PC-9 (cell line): Measurements from ENCODE around the gene ATP6V1A.

Source experiments
- EZH2 ChIP-seq: fragments of 200-600 bp; sonication (generic); IDR thresholded peaks from 2 replicates; pipeline ENCODE4 v1.8.0; 2017; ENCODE audit warnings: antibody characterized with exemption, low read depth
- TF ChIP-seq, protein P1 (sequence below): fragments of 200-600 bp; sonication (generic); conservative IDR thresholded peaks from 2 replicates; pipeline ENCODE4 v1.6.1; 2017; ENCODE audit warnings: mixed run types, antibody characterized with exemption, mild to moderate bottlenecking, moderate library complexity

DNA sequence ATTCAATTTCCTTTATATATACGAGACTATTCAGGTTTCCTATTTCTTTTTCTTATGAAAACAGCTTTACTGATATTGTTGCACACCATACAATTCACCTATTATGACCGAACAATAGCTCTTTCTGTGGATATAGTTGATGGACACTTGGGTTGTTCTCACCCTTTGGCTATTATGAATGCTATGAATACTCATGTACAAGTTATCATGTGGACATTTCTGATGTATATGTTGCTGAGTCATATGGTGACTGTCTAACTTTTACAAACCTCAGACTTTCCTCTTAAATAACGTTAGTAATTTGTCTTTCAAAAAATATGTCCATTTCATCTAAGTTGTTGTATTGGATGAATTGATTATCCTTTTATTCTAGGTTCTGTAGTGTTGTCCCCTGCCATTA is 34.7 kb upstream of the ATP6V1A start:
- TF ChIP-seq, protein P1, sequence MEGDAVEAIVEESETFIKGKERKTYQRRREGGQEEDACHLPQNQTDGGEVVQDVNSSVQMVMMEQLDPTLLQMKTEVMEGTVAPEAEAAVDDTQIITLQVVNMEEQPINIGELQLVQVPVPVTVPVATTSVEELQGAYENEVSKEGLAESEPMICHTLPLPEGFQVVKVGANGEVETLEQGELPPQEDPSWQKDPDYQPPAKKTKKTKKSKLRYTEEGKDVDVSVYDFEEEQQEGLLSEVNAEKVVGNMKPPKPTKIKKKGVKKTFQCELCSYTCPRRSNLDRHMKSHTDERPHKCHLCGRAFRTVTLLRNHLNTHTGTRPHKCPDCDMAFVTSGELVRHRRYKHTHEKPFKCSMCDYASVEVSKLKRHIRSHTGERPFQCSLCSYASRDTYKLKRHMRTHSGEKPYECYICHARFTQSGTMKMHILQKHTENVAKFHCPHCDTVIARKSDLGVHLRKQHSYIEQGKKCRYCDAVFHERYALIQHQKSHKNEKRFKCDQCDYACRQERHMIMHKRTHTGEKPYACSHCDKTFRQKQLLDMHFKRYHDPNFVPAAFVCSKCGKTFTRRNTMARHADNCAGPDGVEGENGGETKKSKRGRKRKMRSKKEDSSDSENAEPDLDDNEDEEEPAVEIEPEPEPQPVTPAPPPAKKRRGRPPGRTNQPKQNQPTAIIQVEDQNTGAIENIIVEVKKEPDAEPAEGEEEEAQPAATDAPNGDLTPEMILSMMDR = no peak
- TF ChIP-seq EZH2 = no peak
